EH (cell line): ENCODE data around the gene MITF.
A peak's percentile ranks its signal among the peaks of the same experiment; 100 is the strongest.
"Not testable (repeated sequence)": the region's sequence is repeated elsewhere in the genome, so short reads cannot be mapped to it uniquely, and the experiment has no call there.

Experiments used
- DNase-seq: peaks from one replicate; pipeline ENCODE4 v3.0.0-alpha.2; 2015; ENCODE audit warnings: low read depth

The MITF gene

DNA sequence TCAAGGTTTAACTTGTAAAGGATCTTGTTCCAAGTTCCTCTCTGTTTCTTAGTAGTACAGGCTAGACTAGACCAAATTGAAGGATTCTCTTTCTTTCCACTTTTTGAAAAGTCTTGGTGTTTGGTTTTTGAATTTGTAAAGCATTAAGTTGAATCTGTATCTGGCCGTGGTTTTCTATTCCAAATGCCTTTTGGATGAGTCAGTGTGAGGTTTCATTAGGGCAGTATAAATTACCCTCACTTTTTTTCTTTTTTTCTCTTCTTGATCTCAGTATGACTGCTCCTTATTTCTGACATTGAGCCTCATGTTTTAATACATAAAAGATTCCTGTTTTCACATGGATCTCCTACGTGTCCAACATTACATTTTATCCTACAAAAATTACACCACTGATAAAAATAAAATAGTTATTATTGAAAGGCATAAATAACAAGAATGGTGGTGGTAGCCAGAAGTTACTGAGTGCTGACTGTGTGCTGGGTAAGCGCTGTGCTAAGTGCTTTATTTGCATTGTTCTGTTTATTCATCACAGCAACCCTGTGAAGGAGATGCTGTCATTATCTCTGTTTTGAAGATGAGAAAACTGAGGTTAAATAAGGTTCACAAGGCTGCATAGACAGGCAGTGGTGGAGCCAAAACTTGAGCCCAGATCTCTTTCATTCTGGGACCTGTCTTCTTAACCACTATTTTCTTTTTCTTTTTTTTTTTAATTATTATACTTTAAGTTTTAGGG, 48.3 kb downstream of the MITF start:
- DNase-seq = peak; percentile 88

DNA sequence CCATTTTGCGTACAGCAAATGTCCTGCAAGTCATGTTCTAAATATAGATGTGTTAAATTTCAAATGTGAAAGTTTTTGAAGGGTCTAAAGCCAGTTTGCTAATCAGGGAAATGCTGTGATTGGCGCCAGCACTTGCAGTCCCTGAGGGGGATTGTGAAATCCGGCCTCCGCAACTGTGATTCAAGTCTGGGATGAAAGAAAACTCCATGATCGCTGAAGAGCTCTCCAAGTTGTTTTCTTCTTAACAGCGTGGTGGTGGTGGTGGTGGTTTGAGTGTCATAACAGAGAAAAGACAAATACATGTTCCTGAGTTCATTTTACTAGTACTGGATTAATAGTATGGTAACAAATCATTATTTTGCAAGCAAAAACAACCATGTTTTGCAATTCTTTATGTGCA, 51.8 kb downstream of the MITF start:
- peak; percentile 85 for DNase-seq

DNA sequence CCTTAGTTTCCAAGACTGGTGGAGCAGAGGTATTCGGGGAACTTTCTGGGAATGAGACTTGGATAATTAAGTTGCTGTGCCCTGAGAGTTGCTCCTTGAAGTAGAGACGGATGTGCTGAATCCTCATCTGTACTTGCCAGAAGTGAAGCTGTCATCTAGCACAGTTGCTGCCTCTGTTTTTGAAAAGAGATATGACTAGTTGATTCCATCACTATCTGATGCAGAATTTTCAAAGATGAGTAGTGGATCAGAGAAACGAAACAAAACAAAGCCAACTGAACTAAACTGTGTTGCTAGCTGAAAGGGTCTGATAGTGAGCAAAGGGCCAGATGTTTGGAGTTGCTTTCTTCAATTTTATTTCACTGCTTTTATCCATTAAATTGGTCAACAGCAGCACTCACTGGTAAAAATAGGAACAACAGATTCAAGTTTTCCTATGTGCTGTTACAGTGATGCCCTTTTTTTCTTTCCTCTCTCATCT, 52.7 kb downstream of the MITF start:
- peak; percentile 72 for DNase-seq

DNA sequence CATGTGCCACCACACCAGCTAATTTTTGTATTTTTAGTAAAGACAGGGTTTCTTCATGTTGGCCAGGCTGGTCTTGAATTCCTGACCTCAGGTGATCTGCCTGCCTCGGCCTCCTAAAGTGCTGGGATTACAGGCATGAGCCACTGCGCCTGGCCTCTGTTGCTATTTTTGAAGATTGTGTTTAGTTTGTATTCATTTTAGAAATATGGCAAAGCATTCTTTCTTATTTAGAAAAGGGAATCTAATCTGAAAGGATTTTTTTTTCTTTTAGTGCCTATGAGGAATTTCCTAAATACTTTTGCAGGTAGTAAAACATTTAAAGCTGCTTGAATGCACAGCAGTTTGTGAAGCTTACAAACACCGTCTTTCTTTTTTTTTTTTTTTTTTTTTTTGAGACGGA, 56.9 kb downstream of the MITF start:
- not testable (repeated sequence) for DNase-seq

DNA sequence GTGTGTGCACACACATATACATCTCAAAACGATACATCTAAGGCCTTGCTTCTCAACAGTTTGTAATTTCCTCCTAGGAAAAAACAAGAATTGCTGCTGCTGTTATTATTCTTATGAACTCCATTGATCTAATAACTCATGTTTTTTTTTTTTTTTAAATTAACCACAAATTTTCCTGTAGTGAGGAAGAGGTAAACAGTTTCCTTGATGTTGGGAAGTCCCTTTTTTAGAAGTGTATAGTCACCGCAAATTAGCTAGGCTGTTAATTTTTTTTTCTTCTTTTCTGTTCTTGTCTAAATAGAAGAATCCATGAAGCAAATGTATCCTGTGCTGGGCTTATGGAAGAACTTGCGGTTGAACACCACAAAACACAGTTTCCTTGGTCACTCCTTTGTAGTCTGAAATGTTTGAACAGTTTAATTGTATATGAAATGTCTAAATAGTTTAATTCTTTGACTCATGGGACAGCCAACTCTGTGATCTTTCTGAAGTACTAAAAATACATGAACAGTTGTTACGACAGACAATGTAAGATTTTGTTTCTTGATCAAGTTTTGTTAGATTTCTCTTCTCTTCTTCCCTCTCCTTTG, 64.5 kb downstream of the MITF start:
- no peak for DNase-seq

DNA sequence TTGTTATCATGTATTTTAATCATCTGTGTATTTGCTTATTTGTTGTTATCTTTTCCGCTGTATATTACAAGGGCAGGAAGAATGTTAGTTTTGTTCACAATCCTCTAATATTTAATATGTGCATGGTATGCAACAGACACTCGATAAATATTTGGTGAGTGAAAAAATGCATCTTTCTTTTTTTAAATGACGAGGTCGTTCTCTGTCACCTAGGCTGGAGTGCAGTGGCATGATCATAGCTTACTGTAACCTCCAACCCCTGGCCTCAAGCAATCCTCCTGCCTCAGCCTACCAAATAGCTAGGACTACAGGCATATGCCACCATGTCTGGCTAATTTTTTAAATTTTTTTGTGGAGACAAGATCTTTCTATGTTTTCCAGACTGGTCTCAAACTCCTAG, 66.2 kb downstream of the MITF start:
- DNase-seq = no peak

DNA sequence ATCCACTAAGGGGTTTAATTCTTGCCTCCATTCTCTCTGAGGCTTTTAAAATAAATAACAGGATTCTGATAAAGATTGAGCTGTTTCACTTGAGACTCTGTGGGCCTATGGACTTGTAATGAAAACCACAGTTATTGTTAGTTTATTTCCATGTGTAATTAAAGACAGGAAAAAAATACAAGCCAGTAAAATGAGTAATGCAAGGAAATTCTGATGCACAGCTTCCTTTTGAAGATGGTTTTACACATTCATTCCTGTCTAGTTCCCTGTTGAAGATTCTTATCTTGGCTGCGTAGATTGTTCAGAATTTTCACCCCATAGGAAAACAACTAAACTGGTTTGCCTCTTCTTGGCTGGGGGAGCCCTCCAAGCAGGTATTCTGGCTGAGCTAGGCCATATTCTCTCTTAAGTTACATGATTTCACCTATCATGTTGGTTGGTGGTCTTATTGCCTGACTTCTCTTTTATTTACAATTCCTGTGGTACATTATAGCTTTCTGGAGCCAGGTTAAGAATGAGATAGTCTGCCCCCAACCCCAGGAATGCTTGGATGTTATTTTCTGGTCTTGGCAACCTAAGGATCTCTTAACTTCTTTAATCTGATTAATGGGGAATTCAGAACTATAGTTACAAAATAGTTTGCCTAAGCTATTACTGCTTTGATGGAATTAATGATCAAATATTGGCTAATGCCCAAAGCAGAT, 67.6 kb downstream of the MITF start:
- DNase-seq = peak; percentile 93

DNA sequence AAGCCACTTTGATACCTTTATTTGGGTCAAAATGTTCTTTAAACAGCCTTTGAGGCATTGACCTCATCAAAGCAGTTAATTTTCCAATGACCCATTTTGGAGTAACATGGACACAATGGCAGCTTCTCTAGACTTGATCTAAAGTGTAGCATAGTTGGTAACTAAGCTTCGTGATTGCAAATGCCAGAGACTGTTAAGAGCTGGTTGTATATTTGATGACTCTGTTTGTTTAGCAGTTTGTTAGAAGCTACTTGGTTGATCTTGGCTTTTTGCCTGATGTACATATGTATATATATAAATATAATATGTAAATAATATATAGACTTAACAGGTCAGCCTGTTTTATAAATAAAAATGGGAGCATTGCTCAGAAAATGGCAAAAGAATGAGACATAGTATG, 68.4 kb downstream of the MITF start:
- DNase-seq = no peak

DNA sequence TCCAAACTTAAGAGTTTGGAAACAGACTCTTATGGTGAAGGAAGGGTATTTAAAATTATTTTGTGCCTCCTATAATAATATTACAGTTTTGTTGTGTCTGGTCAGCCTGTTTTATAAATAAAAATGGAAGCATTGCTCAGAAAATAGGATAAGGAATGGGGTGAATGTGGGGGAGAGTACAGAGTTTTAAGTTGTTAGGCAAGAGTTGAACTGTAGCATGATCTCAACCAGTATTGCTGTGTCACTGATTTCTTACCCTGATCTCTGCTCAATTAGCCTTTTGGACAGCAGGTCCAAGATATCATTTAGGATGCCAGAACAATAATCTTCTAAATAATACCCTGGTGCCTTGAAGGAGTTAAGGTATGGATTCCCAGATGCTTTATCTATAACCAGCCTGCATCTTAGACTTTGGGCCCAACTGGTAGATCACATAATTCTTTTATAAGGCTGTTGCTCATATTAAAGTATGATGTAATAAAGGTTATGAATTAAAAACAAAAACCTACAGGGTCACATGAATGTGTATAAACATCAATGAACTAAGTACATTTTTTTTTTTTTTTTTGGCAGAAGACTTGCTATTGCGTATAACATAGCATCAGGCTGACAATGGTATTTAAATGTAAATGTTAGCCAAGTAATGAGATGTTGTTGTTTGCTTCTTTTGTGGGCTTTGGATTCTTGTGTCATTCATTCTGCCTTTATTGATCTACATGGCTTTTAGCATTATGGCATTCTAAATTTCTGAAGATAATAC, 70.0 kb downstream of the MITF start:
- no peak for DNase-seq

DNA sequence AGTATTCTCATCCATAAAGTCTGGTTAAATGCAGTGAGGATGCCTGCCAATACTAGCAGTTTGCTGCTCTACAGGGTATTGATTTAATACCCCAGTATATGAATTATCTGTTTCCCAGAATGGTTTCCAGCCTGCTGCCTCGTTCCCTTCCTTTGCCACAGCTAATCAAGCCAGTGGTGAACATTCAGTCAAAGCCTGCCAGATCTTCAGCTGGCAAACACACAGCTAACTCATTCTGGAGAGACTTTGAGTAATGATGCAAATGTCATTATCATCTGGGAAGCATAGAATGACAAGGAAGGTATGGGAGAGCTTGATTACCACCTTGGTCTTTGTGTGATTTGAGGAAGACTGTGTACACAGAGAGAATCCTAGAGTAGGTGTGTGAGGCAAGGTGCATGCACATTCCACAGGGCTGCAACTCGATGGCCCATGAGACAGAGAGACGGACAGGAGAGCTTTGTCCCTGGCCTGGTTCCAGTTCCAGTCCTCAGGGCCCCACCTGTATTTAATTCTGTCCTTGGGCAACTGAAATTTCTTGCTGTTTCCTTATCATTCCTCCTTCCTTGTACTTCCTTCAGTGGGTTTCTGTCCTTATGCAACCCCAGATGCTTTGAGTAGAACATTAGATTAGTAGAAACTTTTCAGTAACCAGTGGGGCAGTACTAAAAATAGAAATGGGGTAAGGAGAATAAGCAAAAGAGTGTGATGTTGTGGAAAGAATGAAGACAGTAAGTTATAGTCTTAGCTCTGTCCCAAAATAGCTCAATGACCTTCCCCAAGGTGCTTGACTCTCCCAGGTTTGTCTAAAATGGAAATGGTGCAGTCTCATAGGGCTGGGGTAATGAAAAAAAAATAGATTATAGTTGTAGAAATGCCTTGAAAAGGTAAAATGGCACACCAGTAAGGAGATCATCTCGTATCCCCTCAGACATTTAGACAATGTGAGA, 72.5 kb downstream of the MITF start:
- DNase-seq = peak; percentile 40

DNA sequence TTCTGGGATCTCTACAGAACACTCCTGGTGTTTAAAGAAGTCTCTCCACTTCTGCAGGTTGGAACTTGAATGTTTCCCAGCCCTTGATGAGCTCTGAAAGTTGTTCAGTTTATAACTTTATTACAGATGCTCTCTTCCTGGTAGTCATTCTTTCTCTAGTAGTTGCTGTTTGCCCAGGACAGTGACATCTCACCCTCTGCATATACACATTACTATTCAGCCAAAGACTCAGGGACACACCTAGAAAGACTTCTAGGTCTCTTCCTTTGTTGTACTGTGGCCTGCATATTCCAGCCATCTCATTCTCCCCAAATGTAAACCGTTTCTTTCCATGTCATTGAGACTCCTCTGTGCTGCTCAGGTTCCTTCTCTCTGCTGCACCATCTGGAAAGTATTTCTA, 76.7 kb downstream of the MITF start:
- no peak for DNase-seq

DNA sequence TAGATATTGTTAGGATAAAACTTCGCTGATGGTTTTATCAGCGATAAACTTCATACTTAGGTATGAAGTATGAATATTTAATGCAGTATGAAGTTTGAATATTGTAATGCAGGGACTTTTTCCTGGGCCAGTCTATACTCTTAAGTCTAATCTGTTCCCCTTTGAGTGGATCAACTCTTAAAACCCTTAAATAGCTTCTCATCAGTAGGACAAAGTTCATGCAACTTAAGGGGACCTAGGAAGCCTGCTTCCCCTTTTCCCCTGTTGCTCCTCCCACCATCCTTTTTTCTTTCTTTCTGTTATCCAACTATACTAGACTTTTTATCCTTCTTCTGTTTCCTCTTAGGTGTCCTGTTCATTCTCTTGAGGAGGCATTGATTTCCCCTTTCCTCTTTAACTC, 78.7 kb downstream of the MITF start:
- no peak for DNase-seq

DNA sequence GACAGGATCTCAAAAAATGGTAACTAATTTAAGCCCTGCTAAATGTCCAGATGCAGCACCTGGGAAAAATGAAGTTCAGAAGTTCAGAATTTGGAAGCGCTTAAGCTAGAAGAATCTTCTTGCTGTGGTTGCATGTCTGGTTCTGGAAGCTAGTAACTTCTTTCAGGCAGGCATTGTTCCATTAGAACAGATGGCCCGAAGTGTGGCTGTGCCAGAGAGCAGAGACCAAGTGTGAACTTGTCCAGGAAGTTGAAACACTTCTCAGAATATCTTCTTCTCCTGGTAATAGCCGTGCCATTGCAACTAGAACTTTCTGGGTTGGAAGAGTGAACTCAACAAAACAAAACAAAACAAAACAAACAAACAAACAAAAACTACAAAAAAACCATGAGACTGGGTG, 80.0 kb downstream of the MITF start:
- no peak for DNase-seq

DNA sequence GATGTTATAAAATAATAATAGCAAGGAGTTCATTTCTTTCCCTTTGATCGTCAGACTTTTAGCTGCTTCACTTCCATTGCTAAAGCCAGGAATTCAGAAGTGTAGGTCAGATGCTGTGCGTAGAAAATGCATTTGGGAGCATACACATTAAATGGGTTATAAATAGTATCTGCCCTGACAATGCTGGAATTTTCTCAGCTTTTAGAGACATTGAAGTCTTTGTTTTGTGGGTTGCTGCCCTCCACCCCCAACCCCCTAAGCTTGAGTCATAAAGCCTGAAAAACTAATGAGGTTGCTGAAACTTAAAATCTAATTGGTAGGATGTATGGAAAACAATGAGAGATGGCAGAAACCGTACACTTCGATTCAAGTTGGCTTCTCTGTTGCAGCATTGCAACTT, 81.9 kb downstream of the MITF start:
- no peak for DNase-seq

DNA sequence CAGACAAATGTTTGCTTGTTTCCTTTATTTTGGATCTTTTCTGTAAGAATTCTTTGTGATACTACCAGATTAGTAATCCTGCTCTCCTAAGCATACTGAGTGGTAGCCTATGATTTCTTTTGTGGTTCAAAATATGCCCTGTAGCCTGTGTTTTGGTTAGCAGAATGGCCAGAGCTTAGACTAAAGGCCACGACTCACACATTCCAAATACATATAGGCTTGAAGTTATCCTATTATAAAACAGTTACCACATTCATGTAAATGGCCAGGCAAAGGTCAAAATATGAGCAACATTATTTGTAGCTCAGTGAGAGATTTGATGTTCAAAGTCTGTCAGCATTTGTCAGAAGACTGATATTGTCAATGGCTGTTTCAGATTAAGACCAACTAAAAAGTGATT, 84.5 kb downstream of the MITF start:
- DNase-seq = peak; percentile 64

DNA sequence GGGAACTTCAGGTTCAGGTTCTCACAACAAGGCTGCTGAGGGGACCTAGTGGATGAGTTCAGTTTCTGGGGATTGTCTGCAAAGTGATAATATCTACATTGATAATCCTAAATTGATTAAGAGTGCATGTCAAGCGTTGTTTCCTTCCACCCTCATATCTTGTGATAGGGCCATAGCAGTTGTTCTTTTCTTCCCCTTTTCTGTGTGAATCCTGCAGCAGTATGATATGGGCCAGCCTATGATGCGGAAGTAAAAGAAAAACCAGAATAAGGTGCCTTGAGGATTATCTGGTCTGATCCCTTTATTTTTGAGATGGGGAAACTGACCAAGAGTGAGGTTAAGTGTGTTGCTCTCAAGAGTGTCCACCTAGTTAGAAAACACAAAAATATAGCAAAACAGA, 86.2 kb downstream of the MITF start:
- no peak for DNase-seq

DNA sequence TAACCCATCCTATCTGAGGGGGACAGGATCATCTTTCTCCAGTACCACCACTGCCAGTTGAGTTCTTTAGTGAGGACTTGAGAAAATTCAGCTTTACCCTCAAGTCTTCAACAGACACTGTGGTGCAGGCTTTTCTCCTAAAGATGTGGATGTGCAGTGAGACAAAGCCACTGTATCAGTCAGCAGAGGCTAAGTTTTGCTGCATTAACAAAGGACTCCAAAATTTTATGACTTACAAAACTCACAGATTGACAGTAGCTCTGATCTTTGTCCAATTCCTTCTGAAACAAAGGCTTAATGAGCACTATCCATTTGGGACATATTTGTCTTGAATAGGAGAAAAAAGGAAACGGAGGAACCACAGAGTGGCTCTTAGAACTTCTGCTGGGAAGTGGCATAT, 87.9 kb downstream of the MITF start:
- DNase-seq = no peak

DNA sequence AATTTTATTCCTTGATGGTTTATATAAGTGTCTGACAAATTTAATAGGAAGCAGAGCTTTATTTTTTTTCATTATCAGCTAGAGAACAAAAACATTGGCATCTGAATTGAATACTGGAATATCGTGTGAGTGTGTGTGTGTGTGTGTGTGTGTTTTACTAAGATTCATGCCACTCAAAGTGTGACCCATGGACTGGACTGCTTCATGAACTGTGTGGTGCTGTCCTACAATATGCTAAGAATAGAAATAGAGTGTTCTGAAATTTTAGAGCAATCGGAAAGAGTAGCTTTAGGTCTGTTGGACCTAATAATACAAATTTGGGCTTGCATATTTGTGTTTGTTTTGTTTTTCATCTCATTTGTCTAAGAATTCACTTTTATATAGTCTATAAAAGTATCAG, 89.6 kb downstream of the MITF start:
- no peak for DNase-seq

DNA sequence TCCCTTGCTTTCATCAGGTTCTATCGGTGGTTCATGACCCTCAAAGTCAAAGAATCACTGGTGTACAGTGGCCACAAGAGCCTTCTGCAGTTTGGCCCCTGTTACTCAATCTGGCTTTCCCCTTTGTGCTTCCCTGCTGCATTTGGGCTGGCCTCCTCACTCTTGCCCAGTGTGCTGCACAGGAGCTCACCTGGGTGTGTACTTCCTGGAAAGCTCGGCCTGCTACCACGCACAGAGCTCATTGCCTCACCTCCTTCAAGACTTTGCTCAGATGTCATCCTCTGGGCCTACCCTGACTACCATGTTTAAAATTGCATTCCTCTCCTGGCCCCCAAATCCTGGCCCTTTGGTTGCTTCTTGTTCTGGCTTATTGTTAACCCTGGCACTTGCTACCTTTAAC, 90.9 kb downstream of the MITF start:
- DNase-seq = no peak

DNA sequence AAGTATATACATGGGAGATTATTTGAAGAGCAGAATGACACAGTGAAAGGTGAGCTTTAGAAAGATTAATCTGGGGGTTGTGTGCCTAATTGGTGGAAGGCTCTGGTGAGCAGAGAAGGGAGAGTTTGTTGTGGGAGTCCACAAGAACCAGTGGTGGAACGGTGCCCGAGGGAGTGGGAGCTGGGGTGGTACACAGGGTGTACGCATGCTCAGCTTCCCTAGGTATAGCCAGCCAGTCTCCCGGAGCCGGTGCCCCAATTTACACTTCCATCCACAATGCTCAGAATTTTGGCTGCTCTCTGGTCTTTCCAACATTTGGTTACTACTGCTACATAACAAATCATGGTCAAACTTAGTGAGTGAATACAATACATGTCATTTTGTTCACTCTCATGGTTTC, 92.5 kb downstream of the MITF start:
- DNase-seq = no peak

DNA sequence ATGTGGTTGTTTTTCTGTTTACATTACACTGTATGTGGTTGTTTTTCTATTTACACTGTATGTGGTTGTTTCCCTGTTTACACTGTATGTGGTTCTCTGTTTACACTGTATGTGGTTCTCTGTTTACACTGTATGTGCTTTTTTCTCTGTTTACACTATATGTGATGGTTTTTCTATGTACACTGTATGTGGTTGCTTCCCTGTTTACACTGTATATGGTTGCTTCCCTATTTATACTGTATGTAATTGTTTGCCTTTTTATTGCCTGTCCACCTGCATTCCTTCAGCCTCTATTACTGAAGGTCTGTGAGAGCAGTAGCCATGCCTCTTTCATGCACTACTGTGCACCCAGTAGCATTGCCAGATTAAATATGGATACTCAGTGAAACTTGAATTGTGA, 94.3 kb downstream of the MITF start:
- no peak for DNase-seq

DNA sequence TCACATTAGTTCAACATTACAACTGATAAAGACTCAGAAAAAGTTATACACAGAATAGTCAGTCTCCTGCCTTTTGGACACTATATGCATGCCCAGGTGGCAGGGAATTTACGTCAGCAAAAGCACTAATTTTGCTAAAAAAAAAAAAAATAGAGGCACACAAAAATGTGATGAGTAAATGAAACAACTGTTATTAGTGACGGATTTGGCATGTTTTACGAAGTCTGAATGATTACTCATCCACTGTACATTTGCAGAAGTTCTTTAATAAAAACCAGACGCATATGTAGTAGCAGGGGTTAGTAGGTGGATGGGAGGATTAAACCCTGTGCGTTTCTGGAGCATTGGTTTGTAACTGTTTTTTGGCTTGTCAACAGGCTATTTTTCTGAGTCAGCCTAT, 99.0 kb downstream of the MITF start:
- peak; percentile 97 for DNase-seq
